ENCODE results near the gene AFF1.

Gene AFF1

DNA sequence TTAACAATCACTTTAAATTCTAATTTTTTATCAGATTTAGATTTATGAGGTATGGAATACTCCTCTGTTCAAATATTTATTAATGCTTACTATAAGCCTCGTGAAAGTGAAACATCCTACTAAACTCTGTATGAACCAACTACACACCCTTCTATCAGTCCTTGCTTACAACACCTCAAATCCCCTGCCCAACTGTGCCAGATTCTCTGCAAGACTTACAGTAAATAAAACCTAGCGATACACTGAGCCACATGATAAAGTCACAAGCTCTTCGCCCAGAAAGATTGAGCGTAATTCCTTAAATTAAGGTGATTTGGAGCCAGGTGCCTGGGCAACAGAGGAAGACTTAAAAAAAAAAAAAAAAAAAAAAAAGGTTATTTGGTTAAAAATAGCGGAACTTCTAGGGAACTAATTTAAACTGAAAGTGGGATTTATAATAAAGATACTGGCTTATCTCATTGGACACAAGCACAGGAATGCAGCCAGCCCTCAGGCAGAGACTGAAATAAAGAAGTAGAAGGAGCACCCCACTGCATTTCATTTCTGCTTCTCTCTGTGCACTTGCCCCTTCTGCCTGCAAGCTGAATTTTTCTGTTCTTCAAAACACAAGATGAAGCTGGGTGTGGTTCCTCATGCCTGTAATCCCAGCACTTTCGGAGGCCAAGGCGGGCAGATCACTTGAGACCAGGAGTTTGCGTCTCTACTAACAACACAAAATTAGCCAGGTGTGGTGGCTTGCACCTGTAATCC, 25.1 kb upstream of the AFF1 start:
- DNase-seq, result peak; percentile 59 to 75
- TF ChIP-seq GATA1 (IDR thresholded peaks at IDR 0.05; ENCODE audit: low read depth, low read length) (no peak), POLR2A (IDR thresholded peaks at IDR 0.05; ENCODE audit: low read length) (no peak)

DNA sequence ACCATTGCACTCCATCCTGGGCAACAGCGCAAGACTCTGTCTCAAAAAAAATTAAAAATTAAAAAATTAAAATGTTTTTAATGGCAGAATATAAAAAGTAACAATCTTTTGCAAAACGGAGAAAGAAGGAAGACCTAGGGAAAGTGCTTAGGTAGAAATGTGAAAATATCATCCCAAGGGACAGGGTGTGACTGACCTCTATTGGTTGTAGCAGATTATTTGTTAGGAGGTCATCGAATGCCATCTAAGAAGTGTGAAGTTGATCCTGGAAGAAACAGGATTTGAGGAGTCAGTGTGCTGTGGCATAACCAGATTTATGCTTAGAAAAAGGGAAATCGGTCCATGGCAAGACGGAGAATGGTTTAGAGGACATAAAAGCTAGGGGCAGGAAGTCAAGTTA, 24.4 kb upstream of the AFF1 start:
- TF ChIP-seq GATA1 (IDR thresholded peaks at IDR 0.05; ENCODE audit: low read depth, low read length) (no peak), POLR2A (IDR thresholded peaks at IDR 0.05; ENCODE audit: low read length) (no peak)
- DNase-seq, result no peak

DNA sequence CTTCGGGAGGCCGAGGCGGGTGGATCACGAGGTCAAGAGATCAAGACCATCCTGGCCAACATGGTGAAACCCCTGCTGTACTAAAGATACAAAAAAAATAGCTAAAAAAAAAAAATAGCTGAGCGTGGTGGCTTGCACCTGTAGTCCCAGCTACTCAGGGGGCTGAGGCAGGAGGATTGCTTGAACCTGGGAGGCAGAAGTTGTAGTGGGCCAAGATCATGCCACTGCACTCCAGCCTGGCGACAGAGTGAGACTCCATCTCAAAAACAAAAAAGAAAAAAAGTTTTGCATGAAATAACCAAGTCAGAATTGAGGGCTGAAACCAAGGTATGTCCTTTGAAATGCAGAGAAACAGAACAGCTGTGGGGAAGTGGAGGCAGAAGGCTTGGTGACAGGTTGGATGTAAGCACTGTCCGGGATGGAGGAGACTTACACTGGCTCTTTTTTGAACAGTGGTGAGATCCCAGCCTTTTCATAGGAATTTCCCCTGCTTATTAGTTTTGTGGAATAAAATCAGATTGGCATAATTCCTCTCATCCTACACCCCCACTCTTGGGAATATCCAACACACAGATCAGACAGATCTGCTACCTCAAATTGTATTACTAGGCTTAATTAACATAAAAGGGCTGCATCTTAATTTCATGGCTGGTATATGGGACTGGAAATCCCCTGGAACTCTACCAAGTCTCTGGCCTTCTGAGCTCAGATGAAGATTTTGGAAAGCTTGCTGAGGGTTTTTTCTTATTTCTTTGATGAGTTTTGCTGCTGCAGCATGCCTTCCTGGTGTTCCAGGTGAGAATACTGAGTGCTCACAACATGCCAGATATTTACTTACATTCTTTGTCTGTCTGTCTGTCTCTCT, 23.8 kb upstream of the AFF1 start:
- no peak for TF ChIP-seq GATA1 (IDR thresholded peaks at IDR 0.05; ENCODE audit: low read depth, low read length)
- no peak for DNase-seq

DNA sequence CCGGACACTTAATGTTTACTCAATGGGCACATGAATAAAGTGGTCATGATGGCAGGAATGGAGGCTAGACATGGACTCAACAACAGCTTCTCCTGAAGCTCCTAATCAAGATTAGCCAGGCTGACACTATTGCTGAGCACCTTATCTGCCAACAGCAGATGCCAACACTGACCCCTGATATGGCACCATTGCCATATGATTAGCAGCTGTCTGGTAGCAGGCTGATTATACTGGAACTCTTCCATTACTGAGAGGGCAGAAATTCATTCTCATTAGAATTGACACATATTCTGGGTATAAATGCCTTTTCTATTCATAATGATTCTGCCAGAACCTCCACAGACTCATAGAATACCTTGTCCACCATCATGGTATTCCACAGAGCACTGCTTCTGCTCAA, 18.4 kb upstream of the AFF1 start:
- TF ChIP-seq GATA1 (IDR thresholded peaks at IDR 0.05; ENCODE audit: low read depth, low read length) (peak; percentile 95), POLR2A (IDR thresholded peaks at IDR 0.05; ENCODE audit: low read length) (peak; percentile 69)
- DNase-seq, result peak; percentile 92 to 99

DNA sequence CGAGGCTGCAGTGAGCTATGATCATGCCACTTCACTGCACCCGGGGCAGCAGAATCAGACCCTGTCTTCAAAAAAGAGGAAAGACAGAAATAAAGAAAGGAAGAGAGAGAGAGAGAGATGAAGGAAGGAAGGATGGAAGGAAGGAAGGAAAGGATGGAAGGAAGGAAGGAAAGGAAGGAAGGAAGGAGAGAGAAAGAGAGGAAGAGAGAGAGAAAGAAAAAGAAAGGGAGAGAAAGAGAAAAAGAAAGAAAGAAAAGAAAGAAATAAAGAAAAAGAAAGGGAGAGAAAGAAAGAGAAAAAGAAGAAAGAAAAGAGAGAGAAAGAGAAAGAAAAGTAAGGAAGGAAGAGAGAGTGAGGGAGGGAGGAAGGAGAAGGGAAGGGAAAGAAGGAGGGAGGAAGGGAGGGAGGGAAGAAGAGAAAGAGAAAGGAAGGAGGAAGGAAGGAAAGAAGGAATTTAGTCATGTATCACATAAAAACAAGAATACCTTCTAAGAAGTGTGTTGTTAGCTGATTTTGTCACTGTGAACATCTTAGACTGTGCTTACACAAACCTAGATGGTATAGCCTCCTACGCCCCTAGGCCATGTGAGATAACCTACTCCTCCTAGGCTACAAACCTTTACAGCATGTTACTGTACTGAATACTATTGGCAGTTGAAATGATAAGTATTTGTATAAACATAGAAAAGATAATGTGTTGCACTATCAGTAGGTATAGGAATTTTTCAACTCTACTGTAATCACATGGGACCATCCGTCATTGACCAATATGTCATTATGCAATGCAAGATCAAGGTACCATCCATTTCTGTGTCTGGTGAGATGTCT, 17.4 kb upstream of the AFF1 start:
- TF ChIP-seq GATA1 (IDR thresholded peaks at IDR 0.05; ENCODE audit: low read depth, low read length), result no peak
- TF ChIP-seq POLR2A (IDR thresholded peaks at IDR 0.05; ENCODE audit: low read length), result peak; percentile 49
- peak; percentile 82 to 85 for DNase-seq

DNA sequence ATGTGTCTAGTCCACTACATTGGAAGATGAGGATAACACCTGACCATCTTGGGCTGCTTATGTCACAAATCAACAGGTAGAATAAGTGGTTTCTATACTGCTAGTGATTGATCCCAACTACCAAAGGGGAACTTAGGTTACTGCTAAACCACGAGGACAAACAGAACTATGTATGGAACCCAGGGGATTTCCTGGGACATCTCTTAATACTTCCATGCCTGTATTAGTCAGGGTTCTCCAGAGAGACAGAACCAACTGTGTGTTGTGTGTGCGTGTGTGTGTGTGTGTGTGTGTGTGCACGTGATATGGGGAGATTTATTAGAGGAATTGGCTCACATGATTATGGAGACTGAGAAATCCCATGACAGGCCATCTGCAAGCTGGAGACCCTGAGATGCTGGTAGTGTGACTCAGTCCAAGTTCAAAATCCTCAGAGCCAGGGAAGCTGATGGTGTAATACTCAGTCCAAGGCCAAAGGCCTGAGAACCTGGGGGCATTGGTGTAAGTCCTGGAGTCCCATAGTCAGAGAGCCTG, 16.2 kb upstream of the AFF1 start:
- peak in 1 of 2 experiments; percentile 42 for DNase-seq
- TF ChIP-seq GATA1 (IDR thresholded peaks at IDR 0.05; ENCODE audit: low read depth, low read length) (no peak), POLR2A (IDR thresholded peaks at IDR 0.05; ENCODE audit: low read length) (no peak)

DNA sequence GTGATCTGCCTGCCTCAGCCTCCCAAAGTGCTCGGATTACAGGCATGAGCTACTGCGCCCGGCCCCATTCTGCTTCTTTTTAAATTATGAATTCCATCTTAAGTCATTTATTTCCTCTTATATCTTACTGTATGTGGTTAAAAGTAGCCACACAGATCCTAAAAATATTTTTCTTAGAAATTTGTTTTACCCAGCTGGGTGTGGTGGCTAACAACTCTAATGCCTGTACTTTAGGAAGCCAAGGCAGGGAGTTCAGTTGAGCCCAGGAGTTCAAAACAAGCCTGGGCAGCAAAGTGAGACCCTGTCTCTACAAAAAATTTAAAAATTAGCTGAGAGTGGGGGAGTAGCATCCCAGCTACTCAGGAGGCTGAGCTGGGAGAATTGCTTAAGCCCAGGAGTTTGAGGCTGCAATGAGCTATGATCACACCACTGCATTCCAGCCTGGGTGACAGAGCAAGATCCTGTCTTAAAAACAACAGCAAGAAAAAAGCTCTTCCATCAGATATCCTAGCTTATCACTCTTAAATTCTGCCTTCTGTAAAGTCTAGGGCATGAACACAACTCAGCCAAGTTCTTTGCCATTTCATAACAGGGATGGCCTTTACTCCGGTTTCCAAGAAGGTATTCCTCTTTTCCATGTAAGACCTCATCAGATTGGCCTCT, 15.1 kb upstream of the AFF1 start:
- peak; percentile 58 to 73 for DNase-seq
- TF ChIP-seq GATA1 (IDR thresholded peaks at IDR 0.05; ENCODE audit: low read depth, low read length), result no peak
- TF ChIP-seq POLR2A (IDR thresholded peaks at IDR 0.05; ENCODE audit: low read length), result no peak

DNA sequence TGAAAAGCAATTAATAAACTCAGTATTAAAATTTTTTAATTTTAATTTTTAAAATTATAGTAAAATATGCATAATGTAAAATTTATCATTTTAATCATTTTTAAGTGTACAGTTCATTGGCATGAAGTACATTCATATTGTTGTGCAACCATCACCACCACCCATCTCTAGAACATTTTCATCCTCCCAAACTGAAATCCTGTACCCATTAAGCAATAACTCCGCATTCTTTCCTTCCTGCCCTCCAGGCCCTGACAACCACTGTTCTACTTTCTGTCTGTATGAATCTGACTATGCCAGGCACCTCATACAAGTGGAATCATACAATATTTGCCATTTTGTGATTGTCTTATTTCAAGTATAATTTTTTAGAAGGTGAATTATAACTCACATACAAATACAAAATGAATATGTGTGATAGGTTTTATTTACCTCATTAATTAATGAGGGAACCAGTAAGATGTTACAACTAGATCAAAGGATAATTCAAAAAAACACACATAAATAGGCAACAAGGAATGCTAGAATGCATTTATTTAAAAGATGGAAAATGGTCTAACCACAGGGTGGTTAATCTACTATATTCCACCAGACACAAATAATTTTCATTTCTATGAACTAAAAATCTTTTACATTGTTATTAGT, 13.1 kb upstream of the AFF1 start:
- no peak for DNase-seq
- TF ChIP-seq POLR2A (IDR thresholded peaks at IDR 0.05; ENCODE audit: low read length), result no peak
- TF ChIP-seq GATA1 (IDR thresholded peaks at IDR 0.05; ENCODE audit: low read depth, low read length), result no peak

DNA sequence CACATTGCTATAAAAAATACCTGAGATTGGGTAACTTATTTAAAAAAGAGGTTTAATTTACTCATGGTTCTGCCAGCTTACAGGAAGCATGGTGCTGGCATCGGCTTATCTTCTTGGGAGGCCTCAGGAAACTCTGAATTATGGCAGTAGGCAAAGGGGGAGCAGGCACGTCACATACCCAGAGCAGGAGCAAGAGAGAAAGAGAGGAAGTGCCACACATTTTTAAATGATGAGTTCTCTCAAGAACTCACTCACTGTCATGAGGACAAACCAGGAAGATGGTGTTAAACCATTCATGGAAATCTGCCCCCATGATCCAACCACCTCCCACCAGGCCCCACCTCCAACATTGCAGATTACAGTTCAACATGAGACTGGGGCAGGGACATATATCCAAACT, 10.0 kb upstream of the AFF1 start:
- DNase-seq, result no peak
- TF ChIP-seq GATA1 (IDR thresholded peaks at IDR 0.05; ENCODE audit: low read depth, low read length), result no peak
- no peak for TF ChIP-seq POLR2A (IDR thresholded peaks at IDR 0.05; ENCODE audit: low read length)

DNA sequence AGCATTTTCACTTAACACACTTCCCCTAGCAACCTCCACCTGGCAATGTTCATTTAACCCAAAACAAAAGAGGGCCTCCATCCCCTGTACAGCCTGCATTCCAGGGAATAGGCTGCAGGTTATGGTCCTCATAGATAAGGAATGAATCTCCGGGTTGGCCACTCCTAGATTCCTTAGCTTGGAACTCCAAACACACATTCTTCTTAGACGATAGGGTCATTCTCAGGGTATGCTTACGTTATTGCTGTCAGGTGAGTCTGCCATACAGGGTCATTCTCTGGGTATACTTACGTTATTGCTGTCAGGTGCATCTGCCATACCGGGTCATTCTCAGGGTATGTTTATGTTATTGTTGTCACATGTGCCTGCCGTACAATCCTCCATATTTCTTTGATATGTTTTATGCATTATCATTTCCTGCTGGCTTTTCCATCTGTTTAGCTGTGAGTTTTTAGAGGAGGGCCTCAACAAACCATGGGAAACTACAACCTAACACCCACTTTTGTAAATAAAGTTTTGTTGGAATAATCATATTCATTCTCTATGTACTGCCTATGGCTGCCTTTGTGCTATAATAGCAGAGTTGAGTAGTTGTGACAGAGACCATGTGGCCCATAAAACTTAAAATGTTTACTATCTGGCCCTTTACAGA, 8.2 kb upstream of the AFF1 start:
- TF ChIP-seq POLR2A (IDR thresholded peaks at IDR 0.05; ENCODE audit: low read length) (no peak), GATA1 (IDR thresholded peaks at IDR 0.05; ENCODE audit: low read depth, low read length) (no peak)

DNA sequence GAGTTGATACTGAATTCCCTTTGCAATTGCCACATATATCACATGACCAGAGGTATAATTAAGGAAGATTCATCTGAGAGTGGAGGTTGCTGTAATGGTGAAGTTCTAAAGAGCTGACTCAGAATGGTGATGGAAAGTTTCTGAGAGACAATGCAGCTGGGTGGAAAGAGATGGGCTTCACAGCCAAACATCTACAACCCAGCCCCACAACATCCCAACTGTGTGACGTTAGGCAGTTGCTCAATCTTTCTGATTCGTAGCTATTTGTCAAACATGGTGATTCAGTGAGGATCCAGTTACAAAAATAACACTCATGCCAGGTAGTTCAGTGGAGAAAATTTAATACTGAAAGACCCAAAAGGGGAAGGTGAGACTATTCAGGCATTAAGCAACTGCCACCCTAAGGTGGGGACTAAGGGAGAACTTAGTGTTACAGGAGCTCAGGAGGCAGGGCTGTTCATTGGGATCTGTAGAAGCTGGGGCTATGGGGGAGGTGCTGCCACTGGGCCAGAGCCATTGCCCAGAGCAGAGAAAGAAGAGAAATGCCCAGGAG, 6.9 kb upstream of the AFF1 start:
- TF ChIP-seq POLR2A (IDR thresholded peaks at IDR 0.05; ENCODE audit: low read length) (no peak), GATA1 (IDR thresholded peaks at IDR 0.05; ENCODE audit: low read depth, low read length) (no peak)
- DNase-seq, result no peak

More for the DNA sequence above, 8.2 kb upstream of the AFF1 start:
- no peak for DNase-seq

Data from erythroblast (primary cell).